Erythroblast (primary cell): ENCODE measurements around the gene FGG.

Source experiments
- GATA1 ChIP-seq: IDR thresholded peaks from 2 replicates; pipeline ENCODE4 v1.6.1; 2011; ENCODE audit warnings: low read depth, mild to moderate bottlenecking, control low read depth, low read length, moderate library complexity
- POLR2A ChIP-seq: IDR thresholded peaks from 2 replicates; pipeline ENCODE4 v1.6.1; 2011; ENCODE audit warnings: mild to moderate bottlenecking, low read length

DNA sequence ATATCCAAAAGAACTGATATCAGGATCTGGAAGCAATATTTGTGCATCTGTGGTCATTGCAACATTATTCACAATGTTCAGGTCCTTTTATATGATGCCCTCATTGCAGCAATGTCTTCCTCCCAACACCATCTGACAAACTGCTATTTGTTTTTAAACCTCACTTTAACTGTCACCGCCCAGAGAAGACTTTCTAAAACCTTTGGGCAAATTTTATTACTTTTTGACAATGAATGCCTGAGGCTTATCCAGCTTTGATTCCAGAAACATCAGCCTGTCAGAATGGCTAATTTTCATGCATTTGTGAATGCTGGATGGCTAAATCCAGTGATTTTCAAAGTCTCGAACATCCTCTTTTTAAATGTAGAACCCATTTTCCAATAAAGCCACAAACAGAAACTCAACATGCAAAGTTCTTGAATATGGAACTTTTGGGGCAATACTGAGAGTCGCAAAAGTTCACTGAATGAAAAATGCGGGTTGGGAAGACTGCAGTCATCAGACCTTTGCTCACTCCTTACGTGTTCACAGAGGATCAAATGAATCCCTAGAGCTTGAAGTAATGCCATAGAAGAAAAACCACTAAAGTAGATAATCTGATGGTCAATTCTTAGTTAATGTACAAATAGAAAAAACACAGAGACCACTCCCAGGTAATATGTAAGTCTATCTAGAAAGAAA, 39.1 kb downstream of the FGG start:
- TF ChIP-seq POLR2A (no peak), GATA1 (no peak)
